ENCODE results near the gene CEP128. TPM values are rescaled to one million over a fixed set of nuclear protein-coding genes. Genes with fewer than 3 reads are reported as not detected.
A peak's percentile ranks its signal among the peaks of the same experiment; 100 is the strongest.

CEP128 gene
- total and polyA plus RNA-seq, 2 experiments from 2014 or later, result 2.4 to 5.2 TPM

DNA sequence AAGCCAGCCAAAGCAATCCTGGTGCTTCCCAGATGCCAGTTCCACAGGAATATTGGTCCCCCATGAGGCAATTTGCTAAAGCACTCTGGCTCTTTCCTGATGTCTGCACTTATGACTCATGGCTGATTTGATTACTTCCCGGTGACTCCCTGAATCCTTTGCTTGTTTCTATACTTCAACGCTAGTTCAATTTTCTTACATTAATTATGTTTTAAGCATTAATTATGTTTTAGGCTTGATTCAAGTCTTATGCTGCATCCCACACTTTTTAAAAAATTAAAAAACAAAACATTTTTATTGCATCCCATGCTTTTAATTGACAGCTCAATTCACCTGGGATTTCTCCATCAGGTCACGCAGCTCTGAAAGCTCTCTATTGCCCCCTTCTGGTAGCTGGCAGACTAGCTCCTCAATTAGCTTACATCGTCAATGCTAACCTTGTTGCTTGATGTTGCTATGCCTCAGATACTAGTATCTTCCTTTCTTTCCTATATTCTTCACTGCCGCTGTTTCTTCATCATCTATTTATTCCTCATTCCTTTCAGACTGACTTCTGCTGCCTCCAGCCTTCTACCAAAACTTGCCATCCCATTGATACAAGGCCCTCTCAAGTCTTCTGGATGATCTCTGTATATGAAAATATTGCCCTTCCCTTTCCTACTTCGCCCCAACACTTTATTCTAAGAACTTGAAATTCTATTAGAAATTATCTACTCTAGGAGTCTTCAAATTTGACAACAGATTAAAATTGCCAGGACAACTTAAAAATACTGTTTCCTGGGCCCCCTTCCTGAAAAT, 45.9 kb upstream of the CEP128 start:
- Histone ChIP-seq H3K27ac (no peak overlapping the region), H4K20me1 (ENCODE audit: insufficient read depth) (no peaks in the 10 kb centered on the region), H3K27me3 (replicated peaks; ENCODE audit: insufficient read depth) (peaks cover 12% of the 10 kb centered on the region; the same call in 1 of the 2 replicates), H3K4me2 (ENCODE audit: unreplicated experiment) (no peak overlapping the region), H3K4me1 (ENCODE audit: insufficient read depth) (no peaks in the 10 kb centered on the region), H2AFZ (no peak overlapping the region), H3K9me2 (ENCODE audit: insufficient read depth) (no peaks in the 10 kb centered on the region), H3K9me3 (ENCODE audit: low read depth) (no peaks in the 10 kb centered on the region), H3F3A (ENCODE audit: insufficient read depth) (no peaks in the 10 kb centered on the region; the same call in 1 of the 2 replicates), H3K9ac (no peak overlapping the region), H3K36me3 (ENCODE audit: low read depth) (no peaks in the 10 kb centered on the region), H3K79me2 (ENCODE audit: insufficient read depth) (no peaks in the 10 kb centered on the region), H3K4me3 (no peak overlapping the region)
- in situ Hi-C loops (cut with MboI), result loop anchor here (25.0 kb wide), 1 partner anchor 475 kb away; no protein-coding TSS in a partner anchor
- peak; percentile 73 for DNase-seq
- TF ChIP-seq EZH2phosphoT487 (IDR thresholded peaks at IDR 0.05; ENCODE audit: insufficient read depth, low read depth) (no peak), EZH2 (IDR thresholded peaks at IDR 0.05; ENCODE audit: insufficient read depth, poor library complexity, severe bottlenecking) (no peak)
- 24% methylated on average over 6 of the region's 6 CpGs for WGBS, 2 experiments (ENCODE audit: low coverage in 1 of 2, low lambda C conversion rate in 2 of 2, missing lambda C conversion rate in 2 of 2)

DNA sequence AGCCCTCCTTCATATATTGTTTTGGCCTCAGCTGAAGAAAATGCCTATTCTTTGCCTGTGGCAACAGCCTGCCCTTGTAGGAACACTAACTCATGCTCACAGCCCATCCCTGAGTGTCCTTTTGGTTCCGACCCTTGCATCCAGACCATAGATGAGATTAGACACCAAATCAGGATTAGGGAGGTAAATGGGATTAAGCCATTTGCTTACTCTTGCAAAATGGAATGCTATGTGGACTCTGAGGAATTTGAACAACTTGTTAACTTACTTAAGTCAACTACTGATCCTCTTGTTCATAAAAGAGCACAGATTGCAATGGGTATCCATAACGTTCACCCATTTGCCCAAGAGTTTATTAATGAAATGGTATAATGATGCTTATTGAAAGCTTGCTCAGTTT, 41.2 kb upstream of the CEP128 start:
- no peaks in the 10 kb centered on the region for H3K9me2 ChIP-seq (ENCODE audit: insufficient read depth)
- in situ Hi-C loops (cut with MboI), result loop anchor here (25.0 kb wide), 1 partner anchor 480 kb away; no protein-coding TSS in a partner anchor
- no peak overlapping the region for H3K4me2 ChIP-seq (ENCODE audit: unreplicated experiment)
- H2AFZ ChIP-seq, result no peak overlapping the region
- H3K9ac ChIP-seq, result no peak overlapping the region
- H3K4me3 ChIP-seq, result no peak overlapping the region
- H3K9me3 ChIP-seq (ENCODE audit: low read depth), result no peaks in the 10 kb centered on the region
- H3K27me3 ChIP-seq (replicated peaks; ENCODE audit: insufficient read depth), result peaks cover 7% of the 10 kb centered on the region
- H3K27ac ChIP-seq, result no peak overlapping the region
- H3K4me1 ChIP-seq (ENCODE audit: insufficient read depth), result no peaks in the 10 kb centered on the region
- H4K20me1 ChIP-seq (ENCODE audit: insufficient read depth), result no peaks in the 10 kb centered on the region
- TF ChIP-seq EZH2phosphoT487 (IDR thresholded peaks at IDR 0.05; ENCODE audit: insufficient read depth, low read depth), result no peak
- TF ChIP-seq EZH2 (IDR thresholded peaks at IDR 0.05; ENCODE audit: insufficient read depth, poor library complexity, severe bottlenecking), result no peak
- no peaks in the 10 kb centered on the region; the same call in 1 of the 2 replicates for H3F3A ChIP-seq (ENCODE audit: insufficient read depth)
- no peak for DNase-seq
- no peaks in the 10 kb centered on the region for H3K36me3 ChIP-seq (ENCODE audit: low read depth)
- WGBS, 2 experiments (ENCODE audit: low coverage in 1 of 2, low lambda C conversion rate in 2 of 2, missing lambda C conversion rate in 2 of 2), result 23 to 30% methylated on average over 2 of the region's 2 CpGs
- no peaks in the 10 kb centered on the region for H3K79me2 ChIP-seq (ENCODE audit: insufficient read depth)

DNA sequence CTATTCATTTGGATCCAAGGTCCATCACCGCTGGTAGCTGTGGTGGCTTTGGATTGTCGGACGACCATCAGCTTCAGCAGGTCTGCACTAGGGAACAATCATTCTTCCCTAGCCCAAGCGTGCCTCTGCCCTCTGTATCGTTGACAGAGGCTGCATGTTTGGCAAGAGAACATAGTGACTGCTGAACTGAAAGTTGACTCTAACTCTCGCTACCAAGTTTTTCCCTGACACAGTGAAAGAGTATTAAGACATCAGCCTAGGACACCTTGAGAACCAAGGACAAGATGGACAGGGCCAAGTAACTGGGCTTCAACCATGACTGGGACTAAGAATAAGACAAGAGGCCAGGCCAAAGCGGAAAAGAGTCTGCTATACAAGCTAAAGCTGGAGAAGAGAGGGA, 40.1 kb upstream of the CEP128 start:
- H3K4me1 ChIP-seq (ENCODE audit: insufficient read depth), result no peaks in the 10 kb centered on the region
- no peaks in the 10 kb centered on the region for H3F3A ChIP-seq (ENCODE audit: insufficient read depth)
- H2AFZ ChIP-seq, result no peak overlapping the region
- H3K79me2 ChIP-seq (ENCODE audit: insufficient read depth), result no peaks in the 10 kb centered on the region
- in situ Hi-C loops (cut with MboI), result loop anchor here (25.0 kb wide), 1 partner anchor 481 kb away; no protein-coding TSS in a partner anchor
- no peak overlapping the region for H3K4me2 ChIP-seq (ENCODE audit: unreplicated experiment)
- no peaks in the 10 kb centered on the region for H3K9me2 ChIP-seq (ENCODE audit: insufficient read depth)
- H3K27me3 ChIP-seq (replicated peaks; ENCODE audit: insufficient read depth), result peaks cover 7% of the 10 kb centered on the region
- TF ChIP-seq EZH2phosphoT487 (IDR thresholded peaks at IDR 0.05; ENCODE audit: insufficient read depth, low read depth) (no peak), EZH2 (IDR thresholded peaks at IDR 0.05; ENCODE audit: insufficient read depth, poor library complexity, severe bottlenecking) (no peak)
- no peaks in the 10 kb centered on the region for H4K20me1 ChIP-seq (ENCODE audit: insufficient read depth)
- WGBS, 2 experiments (ENCODE audit: low coverage in 1 of 2, low lambda C conversion rate in 2 of 2, missing lambda C conversion rate in 2 of 2), result 38 to 41% methylated on average over 7 of the region's 7 CpGs
- H3K4me3 ChIP-seq, result no peak overlapping the region
- DNase-seq, result no peak
- H3K36me3 ChIP-seq (ENCODE audit: low read depth), result no peaks in the 10 kb centered on the region
- no peaks in the 10 kb centered on the region for H3K9me3 ChIP-seq (ENCODE audit: low read depth)
- no peak overlapping the region for H3K9ac ChIP-seq
- no peak overlapping the region for H3K27ac ChIP-seq

DNA sequence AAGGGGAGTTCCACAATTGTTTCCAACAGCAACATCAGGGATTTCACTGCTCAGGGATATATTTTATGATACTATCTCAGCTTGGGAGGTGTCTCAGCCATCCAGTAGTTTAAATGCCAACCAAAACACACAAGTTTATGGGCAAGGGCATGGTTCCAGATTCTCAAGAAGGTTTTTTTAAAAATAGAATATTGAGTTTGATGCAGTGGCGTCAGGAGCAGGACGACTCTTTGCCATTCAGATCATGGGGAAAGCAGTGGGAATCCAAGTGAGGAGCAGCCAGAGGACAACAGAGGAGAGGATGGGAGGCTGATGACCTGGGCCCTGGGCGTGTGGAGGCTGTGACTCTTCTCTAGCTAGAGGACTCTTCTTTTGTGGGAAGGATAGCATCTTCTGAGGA, 39.6 kb upstream of the CEP128 start:
- DNase-seq, result no peak
- Histone ChIP-seq H3K9me2 (ENCODE audit: insufficient read depth) (no peaks in the 10 kb centered on the region), H3K4me3 (no peak overlapping the region), H3K27me3 (replicated peaks; ENCODE audit: insufficient read depth) (peaks cover 7% of the 10 kb centered on the region), H3K9me3 (ENCODE audit: low read depth) (no peaks in the 10 kb centered on the region), H3F3A (ENCODE audit: insufficient read depth) (no peaks in the 10 kb centered on the region), H2AFZ (no peak overlapping the region), H3K9ac (no peak overlapping the region), H3K36me3 (ENCODE audit: low read depth) (no peaks in the 10 kb centered on the region), H3K4me2 (ENCODE audit: unreplicated experiment) (no peak overlapping the region), H4K20me1 (ENCODE audit: insufficient read depth) (no peaks in the 10 kb centered on the region), H3K4me1 (ENCODE audit: insufficient read depth) (no peaks in the 10 kb centered on the region), H3K27ac (no peak overlapping the region), H3K79me2 (ENCODE audit: insufficient read depth) (no peaks in the 10 kb centered on the region)
- in situ Hi-C loops (cut with MboI), result loop anchor here (25.0 kb wide), 1 partner anchor 481 kb away; no protein-coding TSS in a partner anchor
- no peak for TF ChIP-seq EZH2 (IDR thresholded peaks at IDR 0.05; ENCODE audit: insufficient read depth, poor library complexity, severe bottlenecking)
- TF ChIP-seq EZH2phosphoT487 (IDR thresholded peaks at IDR 0.05; ENCODE audit: insufficient read depth, low read depth), result no peak
- 64 to 68% methylated on average over 3 of the region's 3 CpGs for WGBS, 2 experiments (ENCODE audit: low coverage in 1 of 2, low lambda C conversion rate in 2 of 2, missing lambda C conversion rate in 2 of 2)
